Measurements from ENCODE around the gene GP1BB. TPM values are rescaled to one million over a fixed set of nuclear protein-coding genes. Genes with fewer than 3 reads are reported as not detected.
A peak's percentile ranks its signal among the peaks of the same experiment; 100 is the strongest.

Gene GP1BB
- total RNA-seq (2012; rRNA removed) = 0.18 and 0.28 TPM in 2 replicates
- polyA plus RNA-seq (2012; rRNA removed) = 1.5 and 4.6 TPM in 2 replicates
- polyA plus RNA-seq (2012; cell fraction: cytosol; rRNA removed) = 1.2 and 3.0 TPM in 2 replicates
- polyA plus RNA-seq (2012; cell fraction: nucleus; rRNA removed; ENCODE audit: low replicate concordance) = 7.1 and 36.7 TPM in 2 replicates
- Bru-seq, nascent RNA = percentile 29 among the genes with signal in this experiment
- percentile 35 among the genes with signal in this experiment for BruChase-seq, experiment 1, labeled RNA remaining after a 6-hour chase
- percentile 30 among the genes with signal in this experiment for BruChase-seq, experiment 2, labeled RNA remaining after a 2-hour chase
- long read RNA-seq, partial matches to known transcripts = 0 of 1 reads
- long read RNA-seq, other reads (novel, unspliced or antisense) = 0 of 1 reads

DNA sequence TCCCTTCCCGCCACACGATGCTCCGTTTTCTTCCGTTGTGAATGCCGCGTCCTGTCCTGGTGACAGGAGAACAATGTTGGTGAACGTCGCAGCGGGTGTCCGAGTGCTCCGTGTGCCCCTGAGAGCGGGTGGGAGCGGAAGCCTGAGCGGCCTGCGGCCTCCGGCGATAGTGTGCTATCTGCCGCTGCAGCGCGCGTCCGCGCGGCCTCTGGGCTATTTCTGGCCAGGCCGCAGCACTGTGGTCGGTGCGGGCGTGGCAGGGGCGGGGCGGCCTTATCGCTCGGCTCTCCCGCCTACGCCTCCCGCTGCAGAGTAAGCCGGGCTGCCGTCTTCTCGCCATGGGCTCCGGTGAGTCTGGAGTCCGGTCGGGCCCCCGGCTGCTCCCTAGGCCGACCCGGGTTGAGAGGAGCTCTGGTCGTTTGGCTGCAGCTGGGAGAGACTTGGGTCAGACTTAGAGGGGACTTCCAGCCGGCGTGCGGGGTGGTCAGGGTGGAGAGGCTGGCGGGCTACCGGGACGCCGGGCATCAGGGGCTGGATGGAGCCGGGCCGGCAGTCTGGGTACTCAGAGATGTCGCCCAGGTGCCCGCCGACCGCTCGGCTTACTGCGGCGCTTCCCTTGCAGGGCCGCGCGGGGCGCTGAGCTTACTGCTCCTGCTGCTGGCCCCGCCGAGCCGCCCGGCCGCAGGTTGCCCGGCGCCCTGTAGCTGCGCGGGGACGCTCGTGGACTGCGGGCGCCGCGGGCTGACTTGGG, at the start of gene GP1BB:
Gene GP1BB (plus strand): TSS at position 308 of the 751 bp plus-strand sequence. CDS start 31 bp downstream, at position 339.
- in situ Hi-C loops (cut with MboI; ENCODE audit: low sequenced_read_pairs) = no loop called here
- H2BK20ac ChIP-seq (ENCODE audit: low read depth, low read length) = no peak within 1 kb of the TSS
- intact Hi-C loops (cut with micrococcal nuclease) = no loop called here
- CTCF ChIA-PET = no interaction called here
- no peak within 1 kb of the TSS for H4K91ac ChIP-seq (ENCODE audit: insufficient read depth, low read depth, low read length)
- peaks cover 16% of the 10 kb centered on the region for H3K36me3 ChIP-seq (ENCODE audit: control insufficient read depth, insufficient read depth, low read length)
- peaks cover 0 to 4% of the 10 kb centered on the region in 2 experiments; a peak in 1 of 4 replicates for H3K79me1 ChIP-seq (ENCODE audit: low read depth in 1 of 2, low read length in 2 of 2)
- H3K9me1 ChIP-seq (ENCODE audit: insufficient read depth, low read length) = 0 out of 2 replicates have a peak, but pooled peaks cover 4% of the 10 kb centered on the region
- H3K4me1 ChIP-seq (ENCODE audit: control insufficient read depth, insufficient read depth, low read length) = peaks cover 4% of the 10 kb centered on the region; the same call in 1 of the 2 replicates
- 50% methylated on average over 54 of the region's 80 CpGs; no CpG with 5 or more reads in 1 of the 2 experiments for WGBS, 2 experiments (ENCODE audit: extremely low coverage in 2 of 2, insufficient read length in 1 of 2)
- H3K9ac ChIP-seq (ENCODE audit: low read depth, low read length) = no peak within 1 kb of the TSS
- H2BK120ac ChIP-seq (ENCODE audit: low read depth, low read length) = no peak within 1 kb of the TSS
- H2AK9ac ChIP-seq (replicated peaks; ENCODE audit: low read depth, low read length, poor library complexity) = no peak within 1 kb of the TSS
- H4K20me1 ChIP-seq (ENCODE audit: insufficient read depth, low read length) = peaks cover 6% of the 10 kb centered on the region; the same call in 1 of the 2 replicates
- H4K8ac ChIP-seq (ENCODE audit: low read depth in 2 of 2, low read length in 2 of 2) = no peak within 1 kb of the TSS
- H3K27ac ChIP-seq (ENCODE audit: insufficient read depth, low read length) = no peak within 1 kb of the TSS
- no peak within 1 kb of the TSS for H3K4me2 ChIP-seq (ENCODE audit: low read depth, low read length)
- H2BK5ac ChIP-seq (ENCODE audit: low read depth, low read length, poor library complexity, severe bottlenecking) = no peak within 1 kb of the TSS
- no peak within 1 kb of the TSS for H3K4ac ChIP-seq (ENCODE audit: low read depth, low read length)
- peaks cover 22% of the 10 kb centered on the region; the same call in 1 of the 2 replicates for H3K27me3 ChIP-seq (ENCODE audit: control insufficient read depth, insufficient read depth, low read length)
- H3K9me3 ChIP-seq (ENCODE audit: control insufficient read depth, insufficient read depth, low read length) = no peaks in the 10 kb centered on the region
- no peak within 1 kb of the TSS for H2BK15ac ChIP-seq (ENCODE audit: low read depth, low read length)
- H2AK5ac ChIP-seq (ENCODE audit: low read depth, low read length) = no peak within 1 kb of the TSS
- H2AFZ ChIP-seq (replicated peaks; ENCODE audit: low read length, poor library complexity) = peak within 1 kb of the TSS; percentile 67
- ATAC-seq (ENCODE audit: low read depth) (peak; percentile 52), DNase-seq (no peak)
- dilution Hi-C loops (cut with HindIII; ENCODE audit: low sequenced_read_pairs, unreplicated experiment) = no loop called here
- POLR2A ChIA-PET (ENCODE audit: unreplicated experiment) = no interaction called here
- no peak within 1 kb of the TSS for H3K4me3 ChIP-seq (ENCODE audit: insufficient read depth, low read depth, low read length)
- no peak within 1 kb of the TSS for H4K5ac ChIP-seq (ENCODE audit: low read depth, low read length)
- H3K23ac ChIP-seq (ENCODE audit: low read depth, low read length) = no peak within 1 kb of the TSS
- no peak within 1 kb of the TSS for H3K18ac ChIP-seq (ENCODE audit: low read depth, low read length)
- H3K56ac ChIP-seq (ENCODE audit: extremely low read depth, insufficient read depth, low read length) = no peak within 1 kb of the TSS
- TF ChIP-seq MAFK (IDR thresholded peaks at IDR 0.05; ENCODE audit: low read depth, low read length) = no peak
- no peak for TF ChIP-seq RCOR1 (IDR thresholded peaks at IDR 0.05; ENCODE audit: insufficient replicate concordance, low read length)
- BruUV-seq (replicated peaks) = no TSS peak
- H3K14ac ChIP-seq (replicated peaks; ENCODE audit: low read depth, low read length) = no peak within 1 kb of the TSS

Measured in IMR-90 (cell line).